GM12891 (cell line): Measurements from ENCODE around the gene POP4.

ENCODE experiments used
- DNase-seq: peaks from one replicate; pipeline ENCODE4 v3.0.0; 2011; ENCODE audit warnings: low spot score; ENCODE audit not compliant: insufficient read length
- FAIRE-seq: peaks from 2 replicates; lab custom pipeline; 2011; peaks lifted over from hg19 to GRCh38; lab: Jason Lieb, UNC
- PAX5 ChIP-seq: IDR thresholded peaks from 2 replicates; pipeline ENCODE4 v1.6.1; 2011; ENCODE audit warnings: low read length, moderate library complexity, mild to moderate bottlenecking; ENCODE audit not compliant: insufficient read depth, severe bottlenecking
- POLR2A ChIP-seq: IDR thresholded peaks from 2 replicates; pipeline ENCODE4 v1.6.1; 2011; ENCODE audit warnings: low read depth, low read length, control low read depth
- POLR2AphosphoS5 ChIP-seq: IDR thresholded peaks from 2 replicates; pipeline ENCODE4 v1.6.1; 2011; ENCODE audit warnings: low read depth, low read length, control low read depth
- POU2F2 ChIP-seq: IDR thresholded peaks from 2 replicates; pipeline ENCODE4 v1.6.1; 2011; ENCODE audit warnings: low read depth, mild to moderate bottlenecking, control low read depth, low read length, moderate library complexity
- SPI1 ChIP-seq: IDR thresholded peaks from 2 replicates; pipeline ENCODE4 v1.6.1; 2011; ENCODE audit warnings: low read depth, low read length, control low read depth
- TAF1 ChIP-seq: IDR thresholded peaks from 2 replicates; pipeline ENCODE4 v1.6.1; 2011; ENCODE audit warnings: low read depth, low read length, control low read depth

Gene POP4

DNA sequence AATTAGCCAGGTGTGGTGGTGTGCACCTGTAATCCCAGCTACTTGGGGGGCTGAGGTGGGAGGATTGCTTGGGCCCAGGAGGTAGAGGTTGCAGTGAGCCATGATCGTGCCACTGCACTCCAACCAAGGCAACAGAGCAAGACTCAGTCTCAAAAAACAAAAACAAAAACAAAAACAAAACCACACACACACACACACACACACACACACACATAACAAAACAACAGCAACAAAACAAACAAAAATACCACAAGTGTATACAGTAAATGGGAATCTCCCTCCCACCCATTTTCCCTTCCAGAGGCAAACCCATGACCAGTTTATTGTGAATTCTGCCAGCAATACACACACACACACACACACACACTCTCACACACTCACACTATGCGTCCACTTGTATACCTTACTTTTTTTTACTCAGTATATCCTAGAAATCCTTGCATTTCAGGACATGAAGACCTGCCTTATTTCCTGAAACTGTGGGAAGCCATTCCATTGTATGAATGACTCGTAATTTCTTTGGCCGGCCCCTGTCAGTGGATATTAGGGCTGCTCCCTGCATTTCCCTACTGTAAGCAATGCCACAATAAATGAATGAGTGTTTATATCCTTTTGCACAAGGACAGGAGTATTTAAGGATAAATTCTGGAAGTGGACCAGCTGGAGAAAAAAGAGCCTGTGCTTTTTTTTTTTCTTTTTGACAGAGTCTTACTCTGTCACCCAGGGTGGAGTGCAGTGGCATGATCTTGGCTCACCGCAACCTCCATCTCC, 52.3 kb downstream of the POP4 start:
- FAIRE-seq (no peak), DNase-seq (no peak)
- TF ChIP-seq POLR2AphosphoS5: no peak

DNA sequence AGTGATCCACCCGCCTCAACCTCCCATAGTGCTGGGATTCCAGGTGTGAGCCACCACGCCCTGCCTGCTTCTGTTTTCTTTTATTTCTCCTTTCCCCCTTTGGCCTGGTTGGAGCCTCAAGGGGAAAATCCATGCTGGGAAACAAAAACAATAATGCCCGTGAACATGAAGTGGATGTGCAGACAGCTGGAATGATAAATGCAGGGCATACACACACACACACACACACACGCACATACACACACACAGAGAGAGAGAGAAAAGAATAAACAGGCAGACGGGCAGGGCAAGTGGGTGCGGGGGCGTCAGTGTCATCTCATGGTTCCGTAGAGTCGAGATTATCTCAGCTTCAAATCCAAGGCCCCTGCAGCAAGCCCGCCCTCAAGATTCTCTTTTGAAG, 54.8 kb downstream of the POP4 start:
- DNase-seq (no peak), FAIRE-seq (no peak)
- TF ChIP-seq POU2F2 (no peak), POLR2AphosphoS5 (no peak), PAX5 (no peak), SPI1 (no peak), TAF1 (no peak), POLR2A (no peak)

GRCh38 chr19:29662278-29662603, 56.2 kb downstream of the POP4 start:
- FAIRE-seq (no peak), DNase-seq (no peak)
- no peak for TF ChIP-seq POU2F2
- no peak for TF ChIP-seq POLR2A
- TF ChIP-seq POLR2AphosphoS5: no peak
- TF ChIP-seq PAX5: no peak
- no peak for TF ChIP-seq TAF1
- TF ChIP-seq SPI1: no peak

GRCh38 chr19:29662604-29663404, 56.7 kb downstream of the POP4 start:
- FAIRE-seq (no peak), DNase-seq (no peak)
- no peak for TF ChIP-seq POLR2AphosphoS5
- no peak for TF ChIP-seq TAF1
- no peak for TF ChIP-seq SPI1
- TF ChIP-seq POLR2A: no peak
- TF ChIP-seq PAX5: no peak
- no peak for TF ChIP-seq POU2F2

DNA sequence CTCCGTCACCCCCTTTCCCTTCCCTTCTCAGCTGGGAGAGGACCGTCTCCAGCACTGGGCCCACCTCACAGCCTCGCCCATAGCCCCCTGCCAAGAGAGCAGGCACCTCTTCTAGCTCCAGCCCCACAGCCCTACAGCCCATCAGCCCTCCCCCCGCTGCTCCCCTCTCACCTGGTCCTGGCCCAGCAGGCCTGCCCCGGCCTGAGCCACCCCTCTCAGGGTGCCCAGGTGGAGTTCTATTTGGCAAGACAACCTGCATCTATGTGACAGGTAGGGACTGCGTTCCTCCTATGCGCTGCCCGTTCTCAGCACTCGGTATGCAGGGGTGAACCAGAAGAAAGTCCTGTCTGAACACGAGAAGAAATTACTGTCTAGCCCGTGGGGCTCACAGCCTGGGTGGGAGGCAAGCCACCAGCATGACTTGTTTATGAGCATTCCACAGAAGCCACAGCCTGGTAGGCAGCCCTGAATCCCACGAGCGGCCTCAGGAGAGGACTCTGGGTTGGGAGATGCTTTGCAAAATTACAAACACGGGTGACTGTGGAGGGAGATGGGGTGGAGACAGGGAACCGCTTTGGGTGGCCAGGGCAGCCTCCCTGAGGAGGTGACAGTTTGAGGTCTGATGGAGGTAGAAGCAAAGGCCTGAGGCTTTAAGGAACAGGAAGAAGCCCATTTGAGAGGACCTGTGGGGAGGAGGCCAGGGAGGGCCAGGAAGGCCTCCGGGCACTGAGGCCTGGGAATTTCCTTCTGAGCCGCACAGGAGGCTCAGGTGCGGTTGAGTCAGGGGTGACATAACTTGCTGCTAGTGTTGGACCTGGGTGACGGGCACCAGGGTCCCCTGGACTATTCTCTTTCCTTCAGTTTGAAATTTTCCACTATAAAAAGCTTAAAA, 58.0 kb downstream of the POP4 start:
- DNase-seq (no peak), FAIRE-seq (no peak)
- TF ChIP-seq SPI1 (no peak), PAX5 (no peak), POLR2AphosphoS5 (no peak), POLR2A (no peak), POU2F2 (no peak), TAF1 (no peak)

- TF ChIP-seq SPI1: no peak
- TF ChIP-seq POLR2AphosphoS5: no peak
- TF ChIP-seq PAX5: peak; percentile 52
- DNase-seq (no peak), FAIRE-seq (no peak)
Observed at GRCh38 chr19:29664753-29665214, 58.7 kb downstream of the POP4 start.

DNA sequence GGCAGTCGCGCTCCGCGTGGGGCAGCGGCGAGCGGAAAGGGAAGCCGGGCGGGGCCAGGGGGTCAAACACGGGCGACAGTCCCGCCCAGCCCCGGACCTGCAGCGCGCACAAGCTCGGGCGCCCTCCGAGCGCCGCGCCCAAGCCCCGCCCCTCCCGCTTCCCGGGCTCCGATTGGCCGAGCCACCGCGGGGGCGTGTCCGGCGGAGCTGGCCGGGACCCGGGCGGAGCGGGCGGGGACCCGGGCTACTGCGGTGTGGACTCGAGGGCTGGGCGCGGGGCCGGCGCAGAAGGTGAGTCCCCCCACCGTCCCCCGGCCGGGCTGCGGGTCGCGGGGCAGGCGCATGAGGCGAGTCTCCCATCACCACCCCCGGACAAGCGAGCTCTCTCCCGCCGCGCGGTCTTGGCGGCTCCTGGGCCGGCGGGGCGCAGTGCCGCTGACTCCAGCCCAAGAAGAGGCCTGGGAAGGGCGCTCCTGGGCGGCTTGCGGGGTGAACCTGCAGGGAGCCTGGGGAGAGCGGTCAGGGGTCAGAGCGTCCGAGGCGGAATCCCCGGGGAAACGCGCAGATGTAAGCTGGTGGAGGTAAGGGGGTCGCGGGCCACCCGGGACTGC, 59.2 kb downstream of the POP4 start, which contains the start of gene PLEKHF1:
Gene PLEKHF1, plus strand, starts transcription at position 247 of the 611 bp plus-strand sequence. CDS start 8,379 bp downstream, outside the sequence.
- FAIRE-seq: peak; percentile 85
- peak; percentile 95 for DNase-seq

GRCh38 chr19:29665826-29666577, 59.9 kb downstream of the POP4 start:
- FAIRE-seq (peak; percentile 76), DNase-seq (no peak)
- no peak for TF ChIP-seq TAF1
- no peak for TF ChIP-seq POU2F2
- TF ChIP-seq PAX5: no peak
- no peak for TF ChIP-seq SPI1
- no peak for TF ChIP-seq POLR2A
- TF ChIP-seq POLR2AphosphoS5: no peak

More for the DNA sequence above, 59.2 kb downstream of the POP4 start, which contains the start of gene PLEKHF1:
- TF ChIP-seq PAX5 (no peak), SPI1 (no peak), POLR2AphosphoS5 (no peak), POLR2A (no peak), POU2F2 (no peak)
